Smooth muscle cell (in vitro differentiated cells): ENCODE data around the gene LTB4R2. TPM values are rescaled to one million over a fixed set of nuclear protein-coding genes. Genes with fewer than 3 reads are reported as not detected.

Source experiments
- DNase-seq: peaks from one replicate; lab custom pipeline; 2025; ENCODE audit not compliant: unreplicated experiment; lab: John Stamatoyannopoulos, UW
- H2AFZ ChIP-seq: fragments of 200-600 bp; sonication (generic); 2 replicates; pipeline ENCODE4 v1.6.0; 2016; ENCODE audit warnings: antibody characterized with exemption, low read depth, mild to moderate bottlenecking
- H3F3A ChIP-seq: fragments of 200-600 bp; sonication (generic); 2 replicates; pipeline ENCODE4 v1.6.0; 2017; ENCODE audit warnings: antibody characterized with exemption, low read depth
- H3K27ac ChIP-seq: fragments of 200-600 bp; sonication (generic); 2 replicates; pipeline ENCODE4 v1.5.1; 2016; ENCODE audit warnings: low read depth, mild to moderate bottlenecking
- H3K27me3 ChIP-seq: fragments of 200-600 bp; sonication (generic); 2 replicates; pipeline ENCODE4 v1.6.1; 2016; ENCODE audit warnings: low read depth, mild to moderate bottlenecking
- H3K36me3 ChIP-seq: fragments of 200-600 bp; sonication (generic); 2 replicates; pipeline ENCODE4 v1.5.1; 2016; ENCODE audit warnings: low read depth
- H3K4me1 ChIP-seq: fragments of 200-600 bp; sonication (generic); 2 replicates; pipeline ENCODE4 v1.5.1; 2016; ENCODE audit warnings: low read depth
- H3K4me2 ChIP-seq: fragments of 200-600 bp; sonication (generic); 2 replicates; pipeline ENCODE4 v1.6.0; 2016; ENCODE audit warnings: mild to moderate bottlenecking
- H3K4me3 ChIP-seq: fragments of 200-600 bp; sonication (generic); 2 replicates; pipeline ENCODE4 v1.5.1; 2016; ENCODE audit warnings: mild to moderate bottlenecking
- H3K79me2 ChIP-seq: fragments of 200-600 bp; sonication (generic); 2 replicates; pipeline ENCODE4 v1.6.0; 2016; ENCODE audit warnings: low read depth, mild to moderate bottlenecking
- H3K9ac ChIP-seq: fragments of 200-600 bp; sonication (generic); 2 replicates; pipeline ENCODE4 v1.6.0; 2016; ENCODE audit warnings: low read depth
- H3K9me3 ChIP-seq: fragments of 200-600 bp; sonication (generic); replicated peaks from 2 replicates; pipeline ENCODE4 v1.5.1; 2016; ENCODE audit warnings: low read depth
- H4K20me1 ChIP-seq: fragments of 200-600 bp; sonication (generic); 2 replicates; pipeline ENCODE4 v1.6.0; 2016; ENCODE audit warnings: low read depth
- CTCF ChIP-seq: fragments of 200-600 bp; sonication (generic); IDR thresholded peaks from 2 replicates; pipeline ENCODE4 v1.5.1; 2017; ENCODE audit warnings: borderline replicate concordance, mild to moderate bottlenecking, antibody characterized with exemption; ENCODE audit not compliant: insufficient read depth, poor library complexity, severe bottlenecking
- WGBS: methylation state at CpG from one replicate; pipeline ENCODE4 v1.1.7; 2016; ENCODE audit warnings: low lambda C conversion rate; 5-methylcytosine and 5-hydroxymethylcytosine counted together
- polyA plus RNA-seq: library from polyadenylated mRNA; unstranded; fragments of >200 nt; fragmentation: Nextera tagmentation; extraction: Ambion mirVana; gene quantifications from 2 replicates; pipeline ENCODE4 v1.2.1, GENCODE V29; 2016
- total RNA-seq: library from RNA; depleted of rRNA; stranded (reverse); fragments of >200 nt; gene quantifications from 2 replicates; pipeline ENCODE4 v1.2.3, GENCODE V29; 2014

The LTB4R2 gene
- 2.8 and 6.9 TPM in 2 replicates for total RNA-seq
- 0.70 and 2.4 TPM in 2 replicates for polyA plus RNA-seq

GRCh38 chr14:24309538-24310264, at the start of gene LTB4R2:
TSS of gene LTB4R2 (plus strand) at chr14:24310140. CDS start at chr14:24310665, 525 bp downstream.
- no peak within 1 kb of the TSS for H3K9ac ChIP-seq

GRCh38 chr14:24260780-24261157, 49.2 kb upstream of the LTB4R2 start:
- Histone ChIP-seq H3K79me2 (no peaks in the 10 kb centered on the region), H3K27ac (no peak overlapping the region), H3F3A (no peaks in the 10 kb centered on the region), H3K9me3 (no peaks in the 10 kb centered on the region), H3K27me3 (no peaks in the 10 kb centered on the region), H3K4me1 (no peaks in the 10 kb centered on the region), H4K20me1 (no peaks in the 10 kb centered on the region), H2AFZ (no peak overlapping the region), H3K9ac (no peak overlapping the region), H3K36me3 (no peaks in the 10 kb centered on the region), H3K4me2 (no peak overlapping the region), H3K4me3 (no peak overlapping the region)
- WGBS, result 80% methylated on average over 4 of the region's 4 CpGs
- TF ChIP-seq CTCF, result no peak
- no peak for DNase-seq

More at GRCh38 chr14:24309538-24310264, at the start of gene LTB4R2:
- H3K36me3 ChIP-seq, result no peaks in the 10 kb centered on the region
- H3K27ac ChIP-seq, result no peak within 1 kb of the TSS
- no peak within 1 kb of the TSS for H3K4me3 ChIP-seq
- no peaks in the 10 kb centered on the region for H3K4me1 ChIP-seq
- no peaks in the 10 kb centered on the region for H3F3A ChIP-seq
- no peaks in the 10 kb centered on the region for H4K20me1 ChIP-seq
- H2AFZ ChIP-seq, result no peak within 1 kb of the TSS
- no peak for DNase-seq
- no peak for TF ChIP-seq CTCF
- 87% methylated on average over 5 of the region's 5 CpGs for WGBS
- H3K4me2 ChIP-seq, result no peak within 1 kb of the TSS
- H3K27me3 ChIP-seq, result no peaks in the 10 kb centered on the region
- no peaks in the 10 kb centered on the region for H3K9me3 ChIP-seq
- no peaks in the 10 kb centered on the region for H3K79me2 ChIP-seq

GRCh38 chr14:24261256-24261968, 48.5 kb upstream of the LTB4R2 start:
- TF ChIP-seq CTCF, result no peak
- H3K36me3 ChIP-seq, result no peaks in the 10 kb centered on the region
- H3K4me3 ChIP-seq, result no peak overlapping the region
- H3K27me3 ChIP-seq, result no peaks in the 10 kb centered on the region
- no peaks in the 10 kb centered on the region for H3F3A ChIP-seq
- H4K20me1 ChIP-seq, result no peaks in the 10 kb centered on the region
- H3K79me2 ChIP-seq, result no peaks in the 10 kb centered on the region
- H3K4me2 ChIP-seq, result no peak overlapping the region
- H2AFZ ChIP-seq, result no peak overlapping the region
- no peak overlapping the region for H3K27ac ChIP-seq
- 94% methylated on average over 20 of the region's 20 CpGs for WGBS
- H3K9ac ChIP-seq, result no peak overlapping the region
- H3K4me1 ChIP-seq, result no peaks in the 10 kb centered on the region
- DNase-seq, result no peak
- no peaks in the 10 kb centered on the region for H3K9me3 ChIP-seq
